Stomach (tissue), 9 donors: ENCODE measurements around the gene SHANK1. TPM values are rescaled to one million over a fixed set of nuclear protein-coding genes. Genes with fewer than 3 reads are reported as not detected.

Experiments
- DNase-seq, 2 donors: peaks; one replicate each; pipeline versions ENCODE4 v3.0.0 to v3.0.0-alpha.2; 2013 to 2019
- H3K27ac ChIP-seq, 5 donors: fragments of 200-600 bp in 4 of 5; sonication (generic) in 4 of 5; one replicate each; pipeline ENCODE4 v1.5.1; 2013 to 2019; ENCODE audit warnings: mild to moderate bottlenecking in 1 of 5, moderate library complexity in 1 of 5
- H3K27me3 ChIP-seq, 3 donors: fragments of 200-600 bp; sonication (generic); one replicate each; pipeline ENCODE4 v1.5.1; 2017 to 2019; ENCODE audit warnings: mixed run types in 1 of 3
- H3K36me3 ChIP-seq, 4 donors: fragments of 200-600 bp; sonication (generic); 1 replicate in 3 of 4; 2 replicates in 1 of 4; pipeline ENCODE4 v1.5.1; 2016 to 2019
- H3K4me1 ChIP-seq, 4 donors: fragments of 200-600 bp; sonication (generic); one replicate each; pipeline ENCODE4 v1.5.1; 2016 to 2019
- H3K4me3 ChIP-seq, 4 donors: fragments of 200-600 bp; sonication (generic) in 3 of 4; one replicate each; pipeline ENCODE4 v1.5.1; 2016 to 2019; ENCODE audit warnings: mild to moderate bottlenecking in 1 of 4
- H3K9me3 ChIP-seq, 4 donors: fragments of 200-600 bp; sonication (generic); one replicate each; pipeline ENCODE4 v1.5.1; 2016 to 2019
- EP300 ChIP-seq: sonication (generic); formaldehyde crosslinking; IDR thresholded peaks from one replicate; pipeline ENCODE4 v1.6.1; 2017; ENCODE audit warnings: antibody characterized with exemption
- POLR2A ChIP-seq, 4 donors: fragments of 450-650 bp; IDR thresholded peaks; one replicate each; pipeline ENCODE4 v1.6.1; 2016; ENCODE audit warnings: antibody characterized with exemption in 4 of 4, control low read depth in 2 of 4, mild to moderate bottlenecking in 1 of 4, moderate library complexity in 1 of 4
- POLR2AphosphoS5 ChIP-seq, 3 donors: sonication (generic); formaldehyde crosslinking; IDR thresholded peaks; one replicate each; pipeline ENCODE4 v1.6.1; 2016; ENCODE audit warnings: antibody characterized with exemption in 3 of 3
- WGBS, 5 donors: extraction: QIAGEN DNeasy Blood & Tissue Kit in 3 of 5; methylation state at CpG; one replicate each; pipeline versions ENCODE4 v1.1.5 to v1.1.7; 2013 to 2018; 5-methylcytosine and 5-hydroxymethylcytosine counted together
- intact Hi-C: fragments of 100-400 bp; cut with DNase I; formaldehyde crosslinking; loops from one replicate; pipeline ENCODE4 v1.15.1; 2023; ENCODE audit warnings: low total_unique reads
- polyA plus RNA-seq, 3 donors: library from polyadenylated mRNA; stranded (reverse); fragments of 200-250 nt; gene quantifications; one replicate each; pipeline ENCODE4 v1.2.3, GENCODE V29; 2013
- total RNA-seq, 5 donors: library from RNA; depleted of rRNA; stranded (reverse); fragments of >200 nt; gene quantifications; one replicate each; pipeline versions ENCODE4 v1.1.0 to v1.2.3, GENCODE V29; 2014 to 2016
- TF ChIP-seq, protein P1 (sequence below), 7 experiments: fragments of 450-650 bp in 4 of 7; fragments of 200-600 bp in 3 of 7; sonication (generic) in 3 of 7; IDR thresholded peaks; one replicate each; pipeline ENCODE4 v1.5.1; 2016 to 2019; ENCODE audit warnings: antibody characterized with exemption in 7 of 7, control low read depth in 2 of 7, mild to moderate bottlenecking in 1 of 7
- donor health status: healthy with polysubstance abuse.
- donor health status: Bipolar disorder and iron deficiency.
- donor health status: healthy.

SHANK1 gene
- total and polyA plus RNA-seq, 8 donors = 0.15 to 1.5 (median 0.67) TPM; not detected in 4

DNA sequence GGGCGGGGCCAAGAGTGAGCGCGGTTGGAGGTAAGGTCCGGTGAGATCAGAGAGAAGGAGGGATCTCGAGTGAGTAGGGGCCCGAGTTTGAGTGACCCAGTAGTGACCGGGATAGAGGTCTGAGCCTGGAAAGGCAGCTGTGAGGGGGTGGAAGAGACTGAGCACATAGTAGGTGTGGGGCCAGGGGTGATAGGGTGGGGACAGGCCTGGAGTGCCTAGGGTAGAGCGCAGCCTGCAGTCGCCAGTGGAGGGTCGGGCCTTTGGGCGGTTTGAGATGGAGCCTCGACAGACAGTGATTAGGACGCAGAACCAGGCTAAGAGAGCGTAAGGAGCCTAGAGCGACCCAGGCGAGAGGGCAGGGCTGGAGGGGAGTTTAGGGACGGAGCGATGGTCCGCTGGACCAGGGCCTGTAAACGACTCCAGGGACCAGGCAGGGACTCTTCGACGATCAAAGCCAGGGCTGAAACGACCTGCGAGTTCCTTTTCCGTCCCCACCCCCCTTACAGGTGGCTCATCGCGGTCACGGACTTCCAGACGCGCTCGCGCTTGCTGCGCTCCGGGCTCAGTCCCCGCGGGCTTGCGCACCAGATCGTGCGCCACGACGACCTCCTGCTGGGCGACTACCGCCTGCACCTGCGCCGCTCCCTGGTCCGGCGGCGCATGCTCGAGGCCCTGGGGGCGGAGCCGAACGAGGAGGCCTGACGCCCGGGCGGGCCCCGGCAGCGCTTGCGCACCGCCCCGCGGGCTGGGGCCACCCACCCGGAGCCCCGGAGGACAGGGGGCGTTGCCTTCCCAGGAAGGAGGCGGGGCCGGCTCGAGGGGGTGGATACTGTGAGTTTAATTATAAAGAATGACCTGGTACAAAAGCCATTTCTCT lies 60.9 kb downstream of the SHANK1 start:
- Histone ChIP-seq H3K4me3 (peak overlapping the region; percentile 11 to 35 (median 28)), H3K27ac (peak overlapping the region in 2 of 5 donors; percentile 4 to 21), H3K27me3 (peaks cover 6 to 92% (median 54%) of the 10 kb centered on the region in 3 donors), H3K4me1 (peaks cover 12 to 19% (median 17%) of the 10 kb centered on the region in 4 donors), H3K36me3 (no peaks in the 10 kb centered on the region), H3K9me3 (peaks cover 10 to 34% (median 29%) of the 10 kb centered on the region in 4 donors)
- intact Hi-C loops = no loop called here
- DNase-seq = peak; percentile 37 to 90
- no peak for TF ChIP-seq EP300
- peak in 1 of 3 donors; percentile 31 for TF ChIP-seq POLR2AphosphoS5 (IDR thresholded peaks at IDR 0.05)
- WGBS, 5 donors = 5 to 12% (median 5%) methylated on average over 22 to 67 of the region's 67 CpGs

DNA sequence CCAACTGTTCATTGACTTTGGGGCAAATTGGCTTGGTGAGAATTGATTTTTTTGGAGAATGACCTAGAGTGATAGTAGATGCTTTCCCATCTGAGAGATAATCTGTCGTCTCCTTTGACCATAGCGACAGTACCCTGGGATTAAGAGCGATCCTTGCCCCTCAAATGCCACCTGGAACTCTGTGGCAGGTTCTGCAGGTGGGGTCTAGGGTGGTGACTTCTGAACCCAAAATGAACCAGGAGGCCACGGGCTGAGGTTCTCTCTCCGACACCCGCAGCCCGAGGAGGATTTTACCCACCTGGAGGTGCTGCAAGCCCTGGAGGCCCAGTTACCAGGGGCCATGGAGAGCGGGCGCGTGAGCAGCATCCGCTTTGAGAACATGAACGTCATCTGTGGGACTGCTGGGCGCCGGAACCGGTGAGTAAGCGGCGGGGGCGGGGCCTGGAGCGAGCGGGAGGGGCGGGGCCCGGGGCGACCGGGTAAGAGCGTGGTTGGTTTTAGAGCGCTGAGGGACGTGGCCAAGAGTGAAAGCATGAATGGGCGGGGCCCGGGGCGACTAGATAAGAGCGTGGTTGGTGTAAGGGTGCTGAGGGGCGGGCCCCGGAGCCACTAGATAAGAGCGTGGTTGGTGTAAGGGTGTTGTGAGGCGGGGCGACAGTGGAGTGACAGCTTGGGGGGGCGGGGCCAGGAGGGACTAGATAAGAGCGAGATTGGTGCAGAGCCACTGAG lies 61.7 kb downstream of the SHANK1 start:
- Histone ChIP-seq H3K36me3 (no peaks in the 10 kb centered on the region), H3K9me3 (peaks cover 10 to 34% (median 29%) of the 10 kb centered on the region in 4 donors), H3K27ac (no peak overlapping the region), H3K4me3 (peak overlapping the region; percentile 5 to 35 (median 28)), H3K27me3 (peaks cover 6 to 88% (median 50%) of the 10 kb centered on the region in 3 donors), H3K4me1 (peaks cover 12 to 19% (median 17%) of the 10 kb centered on the region in 4 donors)
- 4 to 7% (median 5%) methylated on average over 31 to 38 of the region's 38 CpGs for WGBS, 5 donors
- TF ChIP-seq POLR2AphosphoS5 (IDR thresholded peaks at IDR 0.05) = no peak
- TF ChIP-seq, protein P1, sequence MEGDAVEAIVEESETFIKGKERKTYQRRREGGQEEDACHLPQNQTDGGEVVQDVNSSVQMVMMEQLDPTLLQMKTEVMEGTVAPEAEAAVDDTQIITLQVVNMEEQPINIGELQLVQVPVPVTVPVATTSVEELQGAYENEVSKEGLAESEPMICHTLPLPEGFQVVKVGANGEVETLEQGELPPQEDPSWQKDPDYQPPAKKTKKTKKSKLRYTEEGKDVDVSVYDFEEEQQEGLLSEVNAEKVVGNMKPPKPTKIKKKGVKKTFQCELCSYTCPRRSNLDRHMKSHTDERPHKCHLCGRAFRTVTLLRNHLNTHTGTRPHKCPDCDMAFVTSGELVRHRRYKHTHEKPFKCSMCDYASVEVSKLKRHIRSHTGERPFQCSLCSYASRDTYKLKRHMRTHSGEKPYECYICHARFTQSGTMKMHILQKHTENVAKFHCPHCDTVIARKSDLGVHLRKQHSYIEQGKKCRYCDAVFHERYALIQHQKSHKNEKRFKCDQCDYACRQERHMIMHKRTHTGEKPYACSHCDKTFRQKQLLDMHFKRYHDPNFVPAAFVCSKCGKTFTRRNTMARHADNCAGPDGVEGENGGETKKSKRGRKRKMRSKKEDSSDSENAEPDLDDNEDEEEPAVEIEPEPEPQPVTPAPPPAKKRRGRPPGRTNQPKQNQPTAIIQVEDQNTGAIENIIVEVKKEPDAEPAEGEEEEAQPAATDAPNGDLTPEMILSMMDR (IDR thresholded peaks at IDR 0.05) = no peak
- no peak for TF ChIP-seq POLR2A (IDR thresholded peaks at IDR 0.05)
- no peak for TF ChIP-seq EP300
- intact Hi-C loops = no loop called here
- peak; percentile 74 to 95 for DNase-seq

DNA sequence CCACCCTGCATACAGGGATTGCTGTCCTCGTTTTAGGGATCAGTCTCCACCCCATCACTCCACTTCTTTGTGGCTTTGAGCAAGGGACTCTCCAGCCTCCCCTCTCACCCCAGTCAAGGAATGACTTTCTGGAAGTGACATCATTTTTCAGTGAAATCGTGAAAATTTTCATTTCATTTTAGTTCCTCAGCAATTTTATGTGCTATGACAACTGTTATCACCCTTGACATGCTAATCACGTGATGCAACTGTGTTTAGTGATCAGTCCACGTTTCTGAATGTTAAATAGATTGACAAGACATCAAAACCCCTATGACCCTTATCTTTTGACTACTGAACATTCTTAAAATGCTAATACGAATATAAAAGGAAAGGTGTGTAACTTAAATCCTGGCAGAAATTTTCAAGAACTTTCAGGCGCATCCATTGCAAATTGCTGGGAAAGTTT lies 62.4 kb downstream of the SHANK1 start:
- TF ChIP-seq POLR2AphosphoS5 (IDR thresholded peaks at IDR 0.05) = no peak
- no peak for TF ChIP-seq POLR2A (IDR thresholded peaks at IDR 0.05)
- TF ChIP-seq, protein P1 (IDR thresholded peaks at IDR 0.05) = no peak
- WGBS, 5 donors = 52 to 60% (median 56%) methylated on average over 6 of the region's 6 CpGs
- intact Hi-C loops = no loop called here
- Histone ChIP-seq H3K36me3 (no peaks in the 10 kb centered on the region), H3K27ac (no peak overlapping the region), H3K4me3 (no peak overlapping the region), H3K27me3 (peaks cover 6 to 88% (median 54%) of the 10 kb centered on the region in 3 donors), H3K9me3 (peaks cover 10 to 34% (median 29%) of the 10 kb centered on the region in 4 donors), H3K4me1 (peaks cover 12 to 19% (median 17%) of the 10 kb centered on the region in 4 donors)
- no peak for DNase-seq

- peaks cover 12 to 19% (median 17%) of the 10 kb centered on the region in 4 donors for H3K4me1 ChIP-seq
- H3K4me3 ChIP-seq = no peak overlapping the region
- DNase-seq = no peak
- peaks cover 10 to 34% (median 29%) of the 10 kb centered on the region in 4 donors for H3K9me3 ChIP-seq
- TF ChIP-seq POLR2AphosphoS5 (IDR thresholded peaks at IDR 0.05) (no peak), POLR2A (IDR thresholded peaks at IDR 0.05) (no peak), EP300 (no peak)
- TF ChIP-seq, protein P1 (IDR thresholded peaks at IDR 0.05) = no peak
- H3K36me3 ChIP-seq = no peaks in the 10 kb centered on the region
- intact Hi-C loops = no loop called here
- no peak overlapping the region for H3K27ac ChIP-seq
- peaks cover 3 to 86% (median 45%) of the 10 kb centered on the region in 3 donors for H3K27me3 ChIP-seq
Measured at GRCh38 chr19:50654882-50655281, 64.7 kb downstream of the SHANK1 start.
